Endodermal cell (in vitro differentiated cells): ENCODE results near the gene TMEM132A. TPM values are rescaled to one million over a fixed set of nuclear protein-coding genes. Genes with fewer than 3 reads are reported as not detected.

Source experiments
- DNase-seq: peaks from one replicate; pipeline ENCODE4 v3.0.0-alpha.2; 2017
- H3K27ac ChIP-seq: 2 replicates; pipeline ENCODE4 v1.5.1; 2013; ENCODE audit warnings: mild to moderate bottlenecking, low read depth, low read length, moderate library complexity
- H3K27me3 ChIP-seq: 2 replicates; pipeline ENCODE4 v1.6.1; 2013; ENCODE audit warnings: mild to moderate bottlenecking, low read length, moderate library complexity; ENCODE audit not compliant: insufficient read depth, control insufficient read depth, poor library complexity, severe bottlenecking
- H3K36me3 ChIP-seq: 2 replicates; pipeline ENCODE4 v1.7.0; 2013; ENCODE audit warnings: mild to moderate bottlenecking, low read length, moderate library complexity; ENCODE audit not compliant: control insufficient read depth, insufficient read depth
- H3K4me1 ChIP-seq: one replicate; pipeline ENCODE4 v1.7.0; 2013; ENCODE audit warnings: low read length; ENCODE audit not compliant: control insufficient read depth, insufficient read depth
- H3K4me3 ChIP-seq: 2 replicates; pipeline ENCODE4 v1.5.1; 2013; ENCODE audit warnings: mild to moderate bottlenecking, low read length, moderate library complexity
- H3K9ac ChIP-seq: 2 replicates; pipeline ENCODE4 v1.6.1; 2013; ENCODE audit warnings: mild to moderate bottlenecking, low read length, moderate library complexity; ENCODE audit not compliant: poor library complexity, severe bottlenecking; ENCODE audit errors: extremely low read depth
- H3K9me3 ChIP-seq: 2 replicates; pipeline ENCODE4 v1.6.1; 2013; ENCODE audit warnings: mild to moderate bottlenecking, low read length, moderate library complexity; ENCODE audit not compliant: control insufficient read depth
- H3K27ac Mint-ChIP-seq: 2 replicates; pipeline ENCODE4 v1.8.0; 2020; ENCODE audit warnings: mixed read lengths
- H3K27me3 Mint-ChIP-seq: 2 replicates; pipeline ENCODE4 v1.8.0; 2021; ENCODE audit warnings: mild to moderate bottlenecking, mixed read lengths; ENCODE audit not compliant: insufficient read depth
- H3K36me3 Mint-ChIP-seq: 2 replicates; pipeline ENCODE4 v1.8.0; 2020; ENCODE audit warnings: low read depth, mixed read lengths
- H3K4me1 Mint-ChIP-seq: 2 replicates; pipeline ENCODE4 v1.8.0; 2020; ENCODE audit warnings: mixed read lengths
- H3K4me3 Mint-ChIP-seq: 2 replicates; pipeline ENCODE4 v1.8.0; 2020; ENCODE audit warnings: mild to moderate bottlenecking, moderate library complexity, mixed read lengths
- H3K9me3 Mint-ChIP-seq: 2 replicates; pipeline ENCODE4 v1.8.0; 2020; ENCODE audit warnings: mild to moderate bottlenecking, mixed read lengths
- CTCF ChIP-seq: fragments of 200-600 bp; sonication (generic); conservative IDR thresholded peaks from 2 replicates; pipeline ENCODE4 v1.5.0; 2021; ENCODE audit warnings: antibody characterized with exemption, mild to moderate bottlenecking
- WGBS, 2 experiments: methylation state at CpG; one replicate each; pipeline versions ENCODE4 v1.1.5 to v1.1.7; 2013; ENCODE audit warnings: missing lambda C conversion rate in 2 of 2, mixed read lengths in 1 of 2; ENCODE audit not compliant: insufficient coverage in 1 of 2, insufficient read length in 1 of 2; 5-methylcytosine and 5-hydroxymethylcytosine counted together
- total RNA-seq, 2 donors: library from RNA; stranded (reverse); fragmentation: NEBNext Ultra II Directional in 1 of 2; extraction: Animal tissue kit (Norgen Biotek cat#: 25700) in 1 of 2; gene quantifications; 2 replicates in 1 of 2; 3 replicates in 1 of 2; pipeline ENCODE4 v1.2.1, GENCODE V29; 2021

Gene TMEM132A
- total RNA-seq, 2 donors from 2014 or later = 135 to 140 TPM

DNA sequence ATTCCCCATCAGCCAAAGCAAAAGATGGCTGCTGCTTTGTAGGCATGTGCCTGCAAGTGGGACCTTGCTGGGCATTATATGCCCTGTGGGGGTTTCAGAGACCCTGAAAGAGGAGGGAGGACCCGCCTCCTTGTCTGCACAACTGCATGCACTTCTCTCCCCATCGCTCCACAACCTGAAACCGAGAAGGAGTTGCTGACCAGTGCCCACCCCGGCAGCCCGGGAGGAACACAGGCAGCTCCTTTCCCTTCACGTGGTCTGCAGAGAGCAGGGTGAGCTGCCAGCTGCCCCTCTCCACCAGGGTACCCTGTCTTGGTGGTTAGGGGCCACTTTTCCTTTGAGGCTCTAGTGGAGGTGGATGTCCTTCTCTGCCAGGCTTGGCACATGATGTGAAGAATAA is 1.4 kb upstream of the TMEM132A start:
- Histone ChIP-seq H3K4me1 (peaks cover 8% of the 10 kb centered on the region), H3K27me3 (no peaks in the 10 kb centered on the region), H3K9me3 (no peaks in the 10 kb centered on the region), H3K36me3 (peaks cover 33% of the 10 kb centered on the region), H3K4me3 (no peak overlapping the region), H3K27ac (no peak overlapping the region), H3K9ac (no peak overlapping the region)
- Mint-ChIP-seq H3K4me3 (no peak overlapping the region), H3K9me3 (no peaks in the 10 kb centered on the region), H3K4me1 (peaks cover 29% of the 10 kb centered on the region), H3K27me3 (peaks cover 10% of the 10 kb centered on the region), H3K36me3 (peaks cover 47% of the 10 kb centered on the region), H3K27ac (no peak overlapping the region)
- DNase-seq = no peak
- WGBS, 2 experiments = 87% methylated on average over 5 of the region's 6 CpGs; no CpG with 5 or more reads in 1 of the 2 experiments
- TF ChIP-seq CTCF = no peak

DNA sequence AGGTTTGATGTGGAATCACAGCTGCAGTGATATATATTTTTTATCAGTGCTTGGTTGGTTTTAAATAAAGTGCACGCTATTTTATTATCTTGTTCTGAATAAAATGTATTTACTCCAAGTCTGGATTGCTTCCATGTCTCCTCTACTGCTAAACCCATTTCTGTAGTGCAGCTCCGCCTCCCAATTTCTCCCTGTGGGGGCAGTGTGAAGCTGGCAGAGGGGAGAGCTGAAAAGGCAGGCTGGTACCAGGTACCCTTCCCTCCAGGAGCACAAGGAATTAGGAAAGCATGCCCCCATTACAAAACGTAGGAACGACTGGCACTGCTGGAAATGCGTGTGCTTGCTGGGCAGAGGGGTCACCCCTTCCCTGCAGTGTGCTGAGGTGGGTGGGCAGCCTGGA is 934 bp upstream of the TMEM132A start:
- H3K9me3 Mint-ChIP-seq = no peaks in the 10 kb centered on the region

DNA sequence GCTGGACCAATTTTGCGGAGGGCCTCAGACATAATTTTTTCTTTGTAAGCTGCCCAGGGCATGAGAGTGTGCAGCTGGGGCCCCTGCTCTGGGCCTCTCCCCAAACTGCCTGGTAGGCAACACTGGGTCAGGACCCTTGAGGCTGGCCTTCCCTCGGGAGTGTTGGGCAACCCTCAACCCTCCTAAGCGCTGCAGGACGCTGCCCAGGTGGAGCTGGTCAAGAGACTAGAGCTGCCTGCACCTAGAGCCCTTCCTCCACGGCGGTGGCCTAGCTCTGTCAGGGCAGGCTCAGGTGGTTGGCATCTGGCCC is 505 bp upstream of the TMEM132A start:
- H3K27me3 Mint-ChIP-seq = peaks cover 10% of the 10 kb centered on the region
- H3K4me3 Mint-ChIP-seq = peak overlapping the region; percentile 76
- Histone ChIP-seq H3K27me3 (no peaks in the 10 kb centered on the region), H3K4me3 (peak overlapping the region; percentile 53), H3K4me1 (peaks cover 8% of the 10 kb centered on the region), H3K36me3 (peaks cover 42% of the 10 kb centered on the region), H3K9ac (no peak overlapping the region), H3K9me3 (no peaks in the 10 kb centered on the region), H3K27ac (no peak overlapping the region)
- no peaks in the 10 kb centered on the region for H3K9me3 Mint-ChIP-seq
- H3K36me3 Mint-ChIP-seq = peaks cover 49% of the 10 kb centered on the region
- no peak for DNase-seq
- peaks cover 21% of the 10 kb centered on the region for H3K4me1 Mint-ChIP-seq
- TF ChIP-seq CTCF = no peak
- WGBS, 2 experiments = 69 to 87% methylated on average over 4 to 6 of the region's 6 CpGs
- H3K27ac Mint-ChIP-seq = no peak overlapping the region

More for the DNA sequence above, 934 bp upstream of the TMEM132A start:
- 88 to 90% methylated on average over 2 to 4 of the region's 5 CpGs for WGBS, 2 experiments
- Histone ChIP-seq H3K4me3 (no peak overlapping the region), H3K9me3 (no peaks in the 10 kb centered on the region), H3K27ac (no peak overlapping the region), H3K27me3 (no peaks in the 10 kb centered on the region), H3K36me3 (peaks cover 37% of the 10 kb centered on the region), H3K4me1 (peaks cover 8% of the 10 kb centered on the region), H3K9ac (no peak overlapping the region)
- Mint-ChIP-seq H3K4me1 (peaks cover 25% of the 10 kb centered on the region), H3K27ac (no peak overlapping the region), H3K27me3 (peaks cover 10% of the 10 kb centered on the region), H3K4me3 (no peak overlapping the region), H3K36me3 (peaks cover 48% of the 10 kb centered on the region)
- TF ChIP-seq CTCF = no peak
- DNase-seq = no peak
